Activated CD4-positive, alpha-beta T cell treated with anti-CD3 and anti-CD28 coated beads, Interleukin-2, amount 50 U/mL, for 16 hours (primary cell): Measurements from ENCODE around the gene MLLT3.
A peak's percentile ranks its signal among the peaks of the same experiment; 100 is the strongest.

Experiments used
- DNase-seq: peaks from one replicate; pipeline ENCODE4 v3.0.0-alpha.2; 2020

Gene MLLT3

GRCh38 chr9:20472342-20473045, 149.8 kb downstream of the MLLT3 start:
- DNase-seq: no peak

- DNase-seq: no peak
Measured at GRCh38 chr9:20466328-20467008, 155.8 kb downstream of the MLLT3 start.

DNA sequence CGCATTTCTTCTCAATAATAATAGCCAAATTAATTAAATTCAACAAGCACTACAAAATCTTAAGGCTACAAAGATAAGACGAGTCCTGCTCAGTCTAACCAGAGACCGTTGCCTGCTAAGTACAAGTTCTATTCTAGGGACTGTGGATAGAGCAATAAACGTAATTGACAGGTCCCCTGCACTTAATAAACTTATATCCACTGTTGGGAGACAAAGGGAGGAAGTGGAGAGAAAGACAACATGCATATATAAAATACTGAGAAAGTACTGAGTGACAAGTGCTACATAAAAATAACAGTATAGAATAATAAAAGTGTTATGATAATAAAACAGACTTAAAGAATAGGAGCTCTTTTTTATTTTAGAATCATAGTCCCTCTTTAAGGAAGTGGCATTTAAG, 158.1 kb downstream of the MLLT3 start:
- no peak for DNase-seq

GRCh38 chr9:20463823-20464222, 158.5 kb downstream of the MLLT3 start:
- no peak for DNase-seq

DNA sequence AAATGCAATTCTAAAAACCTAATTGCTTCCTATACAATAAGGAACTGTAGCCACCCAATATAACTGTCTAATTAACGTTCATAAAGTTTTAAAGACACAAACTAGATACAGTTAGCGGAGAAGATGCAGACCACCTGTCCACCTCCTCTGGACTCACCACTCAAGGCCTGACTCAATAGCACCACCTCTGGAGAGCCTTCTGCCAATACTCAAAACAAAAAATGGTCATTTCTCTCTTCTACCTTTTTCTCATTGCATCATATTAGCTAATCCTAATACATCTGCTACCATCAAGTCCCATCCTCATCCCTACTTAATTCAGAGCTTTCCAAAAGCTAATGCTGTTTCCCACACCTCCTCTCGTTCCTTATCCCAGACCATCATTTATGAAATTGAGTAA, 159.9 kb downstream of the MLLT3 start:
- DNase-seq: no peak

- no peak for DNase-seq
Measured at GRCh38 chr9:20447291-20447690, 175.0 kb downstream of the MLLT3 start.

GRCh38 chr9:20446248-20446647, 176.1 kb downstream of the MLLT3 start:
- DNase-seq: no peak

GRCh38 chr9:20442461-20443319, 179.6 kb downstream of the MLLT3 start:
- DNase-seq: no peak

DNA sequence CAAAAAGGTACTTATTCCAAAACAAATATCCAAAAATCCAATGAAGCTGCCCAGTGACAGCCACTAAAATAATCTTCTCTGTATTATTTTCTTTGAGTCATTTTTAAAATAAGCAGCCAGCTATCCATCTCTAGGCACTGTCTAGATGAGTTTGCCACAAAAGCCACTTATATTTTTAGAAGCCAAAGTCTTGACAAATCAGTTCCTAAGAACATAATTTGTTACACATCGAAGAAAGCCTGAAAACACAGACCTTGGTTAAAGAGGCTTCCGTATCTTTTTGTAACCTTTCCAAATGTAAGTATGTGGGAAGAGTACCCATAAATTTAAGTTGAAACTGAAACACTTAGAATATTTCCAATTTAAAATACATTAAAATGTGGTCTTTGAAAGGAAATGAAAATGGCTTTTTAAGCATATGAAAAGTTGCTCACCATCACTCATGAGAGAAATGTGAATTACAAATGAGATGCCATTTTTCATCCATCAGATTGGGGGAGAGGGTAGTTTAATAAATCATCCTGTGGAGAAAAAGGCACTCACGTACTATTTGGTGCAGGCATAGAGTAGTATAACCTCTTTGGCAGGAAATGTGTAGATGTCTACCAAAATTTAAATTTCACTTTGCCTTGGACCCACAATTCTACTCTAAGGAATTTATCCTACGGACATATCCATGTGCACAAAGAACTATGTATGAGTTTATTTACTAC, 180.4 kb downstream of the MLLT3 start:
- no peak for DNase-seq

- DNase-seq: no peak
Measured at GRCh38 chr9:20441166-20441565, 181.1 kb downstream of the MLLT3 start.

- DNase-seq: no peak
Measured at GRCh38 chr9:20437476-20437875, 184.8 kb downstream of the MLLT3 start.

- DNase-seq: peak; percentile 11
Measured at GRCh38 chr9:20436476-20437195, 185.7 kb downstream of the MLLT3 start.

GRCh38 chr9:20428976-20429375, 193.3 kb downstream of the MLLT3 start:
- DNase-seq: no peak

DNA sequence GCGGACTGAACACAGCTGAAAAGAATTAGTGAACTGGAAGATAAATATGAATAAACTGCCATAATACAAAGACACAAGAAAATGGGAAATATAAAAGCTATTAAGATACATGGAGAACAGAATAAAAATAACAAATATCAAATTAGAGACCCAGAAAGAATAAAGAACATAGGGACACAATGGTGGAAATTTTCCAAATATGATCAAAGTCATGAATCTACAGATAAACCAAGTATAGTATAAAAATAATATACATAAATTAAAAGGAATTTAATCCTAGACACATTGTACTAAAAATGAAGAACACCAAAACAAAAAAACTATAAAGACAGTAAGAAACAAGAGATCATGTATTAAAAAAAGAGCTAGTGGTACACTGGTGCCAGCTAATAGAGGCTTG, 194.9 kb downstream of the MLLT3 start:
- no peak for DNase-seq

DNA sequence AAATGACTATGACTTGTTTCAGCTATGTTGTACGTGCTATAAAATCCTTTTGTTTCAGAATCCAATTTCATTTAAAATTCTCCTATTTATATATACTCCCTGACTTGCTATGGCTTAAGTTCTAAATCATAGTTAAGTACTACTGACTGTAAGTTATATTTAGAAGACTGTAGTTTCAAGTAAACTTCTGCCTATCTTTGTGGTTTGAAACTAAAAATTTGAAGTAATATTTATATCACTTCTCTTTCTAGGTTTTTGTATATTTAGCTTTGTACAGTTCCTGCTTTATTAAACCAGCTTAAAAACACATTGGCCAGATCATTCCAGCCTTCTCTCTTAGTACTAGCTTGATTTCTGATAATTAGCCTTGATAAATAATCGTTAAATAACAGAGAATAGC, 196.3 kb downstream of the MLLT3 start:
- DNase-seq: no peak

GRCh38 chr9:20419533-20419932, 202.8 kb downstream of the MLLT3 start:
- peak; percentile 14 for DNase-seq

DNA sequence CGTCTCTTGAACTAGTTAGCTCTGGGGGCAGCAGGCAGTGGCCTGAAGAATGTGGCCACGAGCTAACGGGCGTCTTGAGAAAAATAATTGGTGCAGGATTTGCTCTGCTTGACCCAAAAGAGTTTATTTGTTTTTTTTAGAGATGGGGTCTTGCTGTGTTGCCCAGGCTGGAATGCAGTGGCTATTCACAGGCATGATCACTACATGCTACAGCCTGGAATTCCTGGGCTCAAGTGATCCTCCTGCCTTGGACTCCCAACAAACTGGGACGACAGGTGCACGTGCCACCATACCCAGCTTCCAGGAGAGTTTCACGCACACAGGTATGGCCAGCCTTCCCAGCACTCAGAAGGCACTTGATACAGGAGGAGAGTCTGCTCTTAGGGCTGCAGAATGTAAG, 203.8 kb downstream of the MLLT3 start:
- no peak for DNase-seq

GRCh38 chr9:20417373-20418080, 204.8 kb downstream of the MLLT3 start:
- DNase-seq: no peak

DNA sequence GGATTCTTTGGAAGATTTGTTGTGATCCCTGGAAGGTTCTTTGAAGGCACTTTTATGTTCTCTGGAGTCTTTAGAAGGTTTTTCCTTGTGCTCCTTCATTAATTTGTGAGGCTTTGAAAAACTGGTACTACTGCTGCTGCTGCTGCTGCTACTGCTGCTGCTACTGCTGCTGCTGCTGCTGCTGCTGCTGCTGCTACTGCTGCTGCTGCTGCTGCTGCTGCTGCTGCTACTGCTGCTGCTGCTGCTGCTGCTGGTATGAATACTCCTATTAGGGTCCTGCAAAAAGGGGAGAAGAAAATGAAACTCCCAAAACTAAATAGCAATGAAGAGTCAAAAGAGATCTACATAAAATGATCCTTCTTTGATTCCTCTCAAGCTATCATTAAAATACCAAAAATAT, 208.1 kb downstream of the MLLT3 start:
- DNase-seq: no peak

DNA sequence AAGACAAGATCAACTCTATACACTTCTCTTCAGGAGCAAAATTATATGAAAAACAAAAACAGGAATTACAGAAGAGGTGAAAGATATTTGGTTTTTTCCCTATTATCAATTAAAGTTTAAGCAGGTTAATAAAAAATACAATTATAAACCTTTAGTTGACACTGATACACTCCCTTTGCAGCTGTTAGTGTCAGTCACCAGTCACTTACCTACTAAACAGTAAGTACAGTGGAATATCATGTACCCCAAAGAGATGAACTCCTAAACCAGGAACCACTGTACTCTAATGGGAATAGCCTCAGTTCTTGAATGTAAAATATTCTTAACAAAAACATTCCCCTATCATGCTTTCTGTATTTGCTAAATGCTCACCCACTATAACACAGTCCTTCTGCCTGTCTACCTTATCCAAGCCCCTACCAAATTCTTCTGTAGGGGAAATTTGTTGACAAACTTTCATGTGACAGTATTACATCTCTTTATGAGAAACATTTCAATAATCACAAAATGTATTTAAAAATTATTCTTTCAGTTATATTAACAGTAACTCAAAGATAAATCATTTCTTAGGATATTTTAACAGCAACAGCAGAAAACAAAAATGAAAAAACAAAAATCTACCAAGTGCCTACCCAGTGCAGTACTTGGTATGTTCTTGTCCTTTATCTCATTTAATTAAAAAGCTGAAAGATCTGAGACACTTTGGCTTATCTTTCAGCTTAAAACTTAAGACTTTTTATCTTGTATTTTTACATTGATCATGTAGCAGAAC, 212.8 kb downstream of the MLLT3 start:
- DNase-seq: no peak

- no peak for DNase-seq
Measured at GRCh38 chr9:20408513-20408912, 213.8 kb downstream of the MLLT3 start.
